SK-N-SH (cell line): ENCODE measurements around the gene POLN. TPM values are rescaled to one million over a fixed set of nuclear protein-coding genes. Genes with fewer than 3 reads are reported as not detected.

ENCODE experiments used
- CTCF ChIA-PET: fragments of 300-600, 350-600 bp; formaldehyde crosslinking; extraction: SDS; loops from one replicate; lab custom pipeline; 2021; lab: Yijun Ruan, JAX
- POLR2A ChIA-PET: fragments of 350-600 bp; sonication (Branson Sonifier 250); formaldehyde crosslinking; extraction: SDS; loops from one replicate; lab custom pipeline; 2020; ENCODE audit warnings: antibody characterized with exemption, inconsistent platforms; lab: Yijun Ruan, JAX
- DNase-seq: peaks from one replicate; pipeline ENCODE4 v3.0.0; 2012
- H2AFZ ChIP-seq: fragments of 200-600 bp; sonication (generic); 2 replicates; pipeline ENCODE4 v1.8.1; 2016; ENCODE audit warnings: antibody characterized with exemption, mild to moderate bottlenecking, low read depth
- H3F3A ChIP-seq: fragments of 200-600 bp; sonication (generic); replicated peaks from 2 replicates; pipeline ENCODE3; 2016; ENCODE audit warnings: antibody characterized with exemption, mild to moderate bottlenecking; ENCODE audit not compliant: insufficient read depth
- H3K27ac ChIP-seq, 2 experiments: fragments of 200-500 bp in 1 of 2; fragments of 200-600 bp in 1 of 2; sonication (Bioruptor generic) in 1 of 2; sonication (generic), shearing (Covaris generic) in 1 of 2; 2 replicates each; pipeline versions ENCODE4 v1.5.1 to v1.6.1; 2014 to 2016; ENCODE audit warnings: low read depth in 2 of 2, inconsistent platforms in 1 of 2, low read length in 1 of 2, mild to moderate bottlenecking in 1 of 2, mixed read lengths in 1 of 2
- H3K27me3 ChIP-seq: fragments of 200-600 bp; sonication (generic), shearing (Covaris generic); 2 replicates; pipeline ENCODE4 v1.6.1; 2016; ENCODE audit warnings: mixed run types; ENCODE audit not compliant: insufficient read depth
- H3K36me3 ChIP-seq, 2 experiments: fragments of 200-500 bp in 1 of 2; fragments of 200-600 bp in 1 of 2; sonication (Bioruptor generic) in 1 of 2; sonication (generic) in 1 of 2; replicated peaks in 1 of 2; 2 replicates each; pipeline versions ENCODE3 to v1.5.1; 2014 to 2016; ENCODE audit warnings: low read length in 1 of 2, mild to moderate bottlenecking in 1 of 2; ENCODE audit not compliant: insufficient read depth in 2 of 2, control insufficient read depth in 1 of 2
- H3K4me1 ChIP-seq, 2 experiments: fragments of 200-500 bp in 1 of 2; fragments of 200-600 bp in 1 of 2; sonication (Bioruptor generic) in 1 of 2; sonication (generic), shearing (Covaris generic) in 1 of 2; 2 replicates each; pipeline versions ENCODE4 v1.5.1 to v1.6.1; 2014 to 2016; ENCODE audit warnings: low read depth in 1 of 2, low read length in 1 of 2, mixed run types in 1 of 2; ENCODE audit not compliant: insufficient read depth in 2 of 2, control insufficient read depth in 1 of 2
- H3K4me2 ChIP-seq: fragments of 200-600 bp; sonication (generic), shearing (Covaris generic); 2 replicates; pipeline ENCODE4 v1.6.1; 2017; ENCODE audit warnings: mixed run types
- H3K4me3 ChIP-seq, 2 experiments: fragments of 200-500 bp in 1 of 2; fragments of 200-600 bp in 1 of 2; sonication (Bioruptor generic) in 1 of 2; sonication (generic), shearing (Covaris generic) in 1 of 2; 2 replicates each; pipeline versions ENCODE4 v1.5.1 to v1.8.1; 2014 to 2016; ENCODE audit warnings: low read depth in 2 of 2, inconsistent platforms in 1 of 2, low read length in 1 of 2, mild to moderate bottlenecking in 1 of 2, mixed read lengths in 1 of 2, moderate library complexity in 1 of 2
- H3K79me2 ChIP-seq: fragments of 200-600 bp; sonication (generic); 2 replicates; pipeline ENCODE4 v1.8.1; 2017; ENCODE audit warnings: mild to moderate bottlenecking; ENCODE audit not compliant: insufficient read depth
- H3K9ac ChIP-seq: fragments of 200-600 bp; sonication (generic); 2 replicates; pipeline ENCODE4 v1.6.1; 2017; ENCODE audit warnings: mixed run types
- H3K9me2 ChIP-seq: fragments of 200-600 bp; sonication (generic); 2 replicates; pipeline ENCODE4 v1.6.1; 2017; ENCODE audit warnings: mixed run types
- H3K9me3 ChIP-seq: fragments of 200-600 bp; sonication (generic); 2 replicates; pipeline ENCODE4 v1.6.1; 2017; ENCODE audit warnings: mixed run types, mild to moderate bottlenecking, moderate library complexity
- H4K20me1 ChIP-seq: fragments of 200-600 bp; sonication (generic); 2 replicates; pipeline ENCODE4 v1.6.1; 2017; ENCODE audit warnings: mild to moderate bottlenecking, mixed run types; ENCODE audit not compliant: insufficient read depth
- CHD2 ChIP-seq: fragments of 150-350 bp; IDR thresholded peaks from 2 replicates; pipeline ENCODE4 v1.6.1; 2018; ENCODE audit warnings: low read length; ENCODE audit not compliant: partially characterized antibody
- ELF1 ChIP-seq: IDR thresholded peaks from 2 replicates; pipeline ENCODE4 v1.4.0; 2012
- EZH2phosphoT487 ChIP-seq: fragments of 200-600 bp; sonication (generic); IDR thresholded peaks from 2 replicates; pipeline ENCODE4 v1.6.1; 2017; ENCODE audit warnings: low read depth, mixed run types, mild to moderate bottlenecking, antibody characterized with exemption, moderate library complexity, borderline replicate concordance
- FOXJ3 ChIP-seq: sonication (generic); formaldehyde crosslinking; IDR thresholded peaks from 2 replicates; pipeline ENCODE4 v1.5.1; 2020; ENCODE audit warnings: mild to moderate bottlenecking, missing genetic modification reagents
- JUND ChIP-seq: IDR thresholded peaks from 2 replicates; pipeline ENCODE4 v1.4.0; 2012
- MEF2A ChIP-seq: IDR thresholded peaks from 2 replicates; pipeline ENCODE4 v1.4.0; 2012; ENCODE audit warnings: low read depth, borderline replicate concordance
- MXI1 ChIP-seq: IDR thresholded peaks from 2 replicates; pipeline ENCODE4 v1.6.1; 2012; ENCODE audit warnings: mild to moderate bottlenecking, low read depth, low read length, improper control_type of control experiment
- NRF1 ChIP-seq: IDR thresholded peaks from 2 replicates; pipeline ENCODE4 v1.6.1; 2012; ENCODE audit warnings: low read depth, mild to moderate bottlenecking, low read length
- POLR2AphosphoS5 ChIP-seq: IDR thresholded peaks from 2 replicates; pipeline ENCODE4 v1.6.1; 2012; ENCODE audit warnings: low read depth, low read length
- RAD21 ChIP-seq: IDR thresholded peaks from 2 replicates; pipeline ENCODE4 v1.6.1; 2012; ENCODE audit warnings: mild to moderate bottlenecking, low read length
- RCOR1 ChIP-seq: fragments of 150-350 bp; IDR thresholded peaks from 2 replicates; pipeline ENCODE4 v1.6.1; 2017; ENCODE audit warnings: antibody characterized with exemption, low read length
- RFX5 ChIP-seq: IDR thresholded peaks from 2 replicates; pipeline ENCODE4 v1.6.1; 2012; ENCODE audit warnings: mild to moderate bottlenecking, improper control_type of control experiment, low read length
- SIN3A ChIP-seq: IDR thresholded peaks from 2 replicates; pipeline ENCODE4 v1.6.1; 2012; ENCODE audit warnings: low read depth, mild to moderate bottlenecking, low read length, moderate library complexity, borderline replicate concordance
- SMC3 ChIP-seq: IDR thresholded peaks from 2 replicates; pipeline ENCODE4 v1.6.1; 2012; ENCODE audit warnings: low read depth, low read length, improper control_type of control experiment
- TAF1 ChIP-seq: IDR thresholded peaks from 2 replicates; pipeline ENCODE4 v1.6.1; 2012; ENCODE audit warnings: low read depth, mild to moderate bottlenecking, low read length, moderate library complexity, borderline replicate concordance
- TCF12 ChIP-seq: IDR thresholded peaks from 2 replicates; pipeline ENCODE4 v1.4.0; 2012
- TEAD4 ChIP-seq: IDR thresholded peaks from 2 replicates; pipeline ENCODE4 v1.4.0; 2012; ENCODE audit warnings: mild to moderate bottlenecking, borderline replicate concordance; ENCODE audit not compliant: insufficient read depth
- WGBS: methylation state at CpG from one replicate; pipeline ENCODE4 v1.1.6; 2017; ENCODE audit warnings: low lambda C conversion rate; 5-methylcytosine and 5-hydroxymethylcytosine counted together
- polyA plus RNA-seq, 3 experiments: library from polyadenylated mRNA; depleted of rRNA; stranded (reverse); fragments of >200 nt; gene quantifications; 2 replicates each; pipeline ENCODE4 v1.2.3, GENCODE V29; 2012
- TF ChIP-seq, protein P1 (sequence below): fragments of 150-350 bp; IDR thresholded peaks from 2 replicates; pipeline ENCODE4 v1.6.1; 2017; ENCODE audit warnings: antibody characterized with exemption, low read length, low read depth, borderline replicate concordance
- TF ChIP-seq, protein P2 (sequence below): IDR thresholded peaks from 2 replicates; pipeline ENCODE4; 2012
- TF ChIP-seq, protein P3 (sequence below): fragments of 150-350 bp; IDR thresholded peaks from 2 replicates; pipeline ENCODE4 v1.6.1; 2016; ENCODE audit warnings: mild to moderate bottlenecking, low read depth, low read length
- TF ChIP-seq, protein P4 (sequence below): fragments of 200-600 bp; sonication (generic); IDR thresholded peaks from 2 replicates; pipeline ENCODE4 v1.6.1; 2017; ENCODE audit warnings: antibody characterized with exemption, mild to moderate bottlenecking, moderate library complexity
- TF ChIP-seq, protein P5 (sequence below): IDR thresholded peaks from 2 replicates; pipeline ENCODE4 v1.4.0; 2012; ENCODE audit warnings: low read depth, borderline replicate concordance

POLN gene
- polyA plus RNA-seq, 1 of the 3 experiments (the other 2 are of a cell fraction) = 0.67 TPM

DNA sequence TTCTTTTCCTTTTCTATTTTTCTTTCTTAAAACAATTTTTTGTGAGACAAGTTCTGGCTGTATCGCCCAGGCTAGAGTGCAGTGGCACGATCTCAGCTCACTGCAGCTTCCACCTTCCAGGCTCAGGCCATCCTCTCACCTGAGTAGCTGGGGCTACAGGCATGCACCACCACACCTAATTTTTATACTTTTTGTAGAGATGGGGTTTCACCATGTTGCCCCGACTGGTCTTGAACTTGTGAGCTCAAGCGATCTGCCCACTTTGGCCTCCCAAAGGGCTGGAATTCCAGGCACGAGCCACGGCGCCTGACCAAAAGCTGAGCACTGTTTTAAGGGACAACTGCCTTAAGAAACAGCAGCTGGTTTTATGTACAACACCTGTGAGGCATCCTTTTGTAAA is 192.1 kb downstream of the POLN start:
- H3K9me2 ChIP-seq = no peaks in the 10 kb centered on the region
- H3K79me2 ChIP-seq = no peaks in the 10 kb centered on the region
- WGBS = 88% methylated on average over 6 of the region's 7 CpGs
- H3F3A ChIP-seq = peaks cover 8% of the 10 kb centered on the region
- no peak overlapping the region for H3K4me2 ChIP-seq
- no peaks in the 10 kb centered on the region for H3K9me3 ChIP-seq
- H3K9ac ChIP-seq = no peak overlapping the region
- ChIA-PET POLR2A (no interaction called here), CTCF (interaction anchor here (2.5 kb wide), 1 partner anchor 13 kb away, joined by 6 read pairs; no protein-coding TSS in a partner anchor)
- H3K4me3 ChIP-seq = no peak overlapping the region
- no peak overlapping the region for H3K27ac ChIP-seq
- no peaks in the 10 kb centered on the region for H3K4me1 ChIP-seq
- H4K20me1 ChIP-seq = no peaks in the 10 kb centered on the region
- H3K36me3 ChIP-seq = no peaks in the 10 kb centered on the region
- TF ChIP-seq EZH2phosphoT487 = no peak
- no peak for TF ChIP-seq ELF1
- no peak for TF ChIP-seq FOXJ3
- TF ChIP-seq MXI1 = no peak
- TF ChIP-seq CHD2 = no peak
- TF ChIP-seq, protein P1, sequence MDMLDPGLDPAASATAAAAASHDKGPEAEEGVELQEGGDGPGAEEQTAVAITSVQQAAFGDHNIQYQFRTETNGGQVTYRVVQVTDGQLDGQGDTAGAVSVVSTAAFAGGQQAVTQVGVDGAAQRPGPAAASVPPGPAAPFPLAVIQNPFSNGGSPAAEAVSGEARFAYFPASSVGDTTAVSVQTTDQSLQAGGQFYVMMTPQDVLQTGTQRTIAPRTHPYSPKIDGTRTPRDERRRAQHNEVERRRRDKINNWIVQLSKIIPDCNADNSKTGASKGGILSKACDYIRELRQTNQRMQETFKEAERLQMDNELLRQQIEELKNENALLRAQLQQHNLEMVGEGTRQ = no peak
- TF ChIP-seq NRF1 = no peak
- TF ChIP-seq, protein P2, sequence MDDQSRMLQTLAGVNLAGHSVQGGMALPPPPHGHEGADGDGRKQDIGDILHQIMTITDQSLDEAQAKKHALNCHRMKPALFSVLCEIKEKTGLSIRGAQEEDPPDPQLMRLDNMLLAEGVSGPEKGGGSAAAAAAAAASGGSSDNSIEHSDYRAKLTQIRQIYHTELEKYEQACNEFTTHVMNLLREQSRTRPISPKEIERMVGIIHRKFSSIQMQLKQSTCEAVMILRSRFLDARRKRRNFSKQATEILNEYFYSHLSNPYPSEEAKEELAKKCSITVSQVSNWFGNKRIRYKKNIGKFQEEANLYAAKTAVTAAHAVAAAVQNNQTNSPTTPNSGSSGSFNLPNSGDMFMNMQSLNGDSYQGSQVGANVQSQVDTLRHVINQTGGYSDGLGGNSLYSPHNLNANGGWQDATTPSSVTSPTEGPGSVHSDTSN = no peak
- no peak for TF ChIP-seq JUND
- no peak for DNase-seq
- H3K27me3 ChIP-seq = no peaks in the 10 kb centered on the region; the same call in 1 of the 2 replicates
- H2AFZ ChIP-seq = no peak overlapping the region

DNA sequence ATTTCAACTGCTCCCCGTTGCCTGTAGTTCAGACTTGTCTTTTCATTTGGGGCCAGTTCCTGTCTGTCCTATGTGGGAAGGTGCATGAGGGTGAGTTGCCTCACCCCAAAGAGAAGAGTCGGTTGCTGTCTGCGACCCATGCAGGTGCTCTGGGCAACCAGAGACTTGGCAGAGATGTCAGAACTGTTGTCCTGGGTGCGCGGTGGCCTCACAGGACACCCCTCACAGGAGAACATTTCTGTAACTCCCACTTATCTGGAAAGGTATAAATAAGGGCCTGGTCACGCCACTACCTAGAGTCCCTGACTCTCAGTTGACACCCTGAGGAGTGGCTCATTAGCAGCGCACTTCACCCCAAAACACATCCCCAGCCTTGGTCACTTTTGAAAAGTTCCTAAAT is 192.5 kb downstream of the POLN start:
- 82% methylated on average over 7 of the region's 7 CpGs for WGBS
- CTCF ChIA-PET = interaction anchor here (2.5 kb wide), 1 partner anchor 14 kb away, joined by 6 read pairs; no protein-coding TSS in a partner anchor
- H3K27ac ChIP-seq = no peak overlapping the region
- H3K9me2 ChIP-seq = no peaks in the 10 kb centered on the region
- H3F3A ChIP-seq = peaks cover 8% of the 10 kb centered on the region
- H3K4me2 ChIP-seq = no peak overlapping the region
- no peaks in the 10 kb centered on the region; the same call in 1 of the 2 replicates for H3K27me3 ChIP-seq
- H3K36me3 ChIP-seq = no peaks in the 10 kb centered on the region
- H3K9me3 ChIP-seq = no peaks in the 10 kb centered on the region
- no peaks in the 10 kb centered on the region for H3K4me1 ChIP-seq
- no peaks in the 10 kb centered on the region for H3K79me2 ChIP-seq
- no peak overlapping the region for H3K4me3 ChIP-seq
- no peak overlapping the region for H2AFZ ChIP-seq
- no peak for DNase-seq
- POLR2A ChIA-PET = no interaction called here
- H4K20me1 ChIP-seq = no peaks in the 10 kb centered on the region
- no peak overlapping the region for H3K9ac ChIP-seq
- no peak for TF ChIP-seq MEF2A
- TF ChIP-seq MXI1 = no peak
- no peak for TF ChIP-seq RCOR1
- TF ChIP-seq, protein P3, sequence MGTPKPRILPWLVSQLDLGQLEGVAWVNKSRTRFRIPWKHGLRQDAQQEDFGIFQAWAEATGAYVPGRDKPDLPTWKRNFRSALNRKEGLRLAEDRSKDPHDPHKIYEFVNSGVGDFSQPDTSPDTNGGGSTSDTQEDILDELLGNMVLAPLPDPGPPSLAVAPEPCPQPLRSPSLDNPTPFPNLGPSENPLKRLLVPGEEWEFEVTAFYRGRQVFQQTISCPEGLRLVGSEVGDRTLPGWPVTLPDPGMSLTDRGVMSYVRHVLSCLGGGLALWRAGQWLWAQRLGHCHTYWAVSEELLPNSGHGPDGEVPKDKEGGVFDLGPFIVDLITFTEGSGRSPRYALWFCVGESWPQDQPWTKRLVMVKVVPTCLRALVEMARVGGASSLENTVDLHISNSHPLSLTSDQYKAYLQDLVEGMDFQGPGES = no peak
- TF ChIP-seq POLR2AphosphoS5 = no peak
- TF ChIP-seq TEAD4 = no peak
- TF ChIP-seq, protein P1 = no peak
- no peak for TF ChIP-seq SMC3
- no peak for TF ChIP-seq TCF12
- no peak for TF ChIP-seq TAF1
- no peak for TF ChIP-seq NRF1
- TF ChIP-seq RFX5 = no peak
- TF ChIP-seq, protein P4, sequence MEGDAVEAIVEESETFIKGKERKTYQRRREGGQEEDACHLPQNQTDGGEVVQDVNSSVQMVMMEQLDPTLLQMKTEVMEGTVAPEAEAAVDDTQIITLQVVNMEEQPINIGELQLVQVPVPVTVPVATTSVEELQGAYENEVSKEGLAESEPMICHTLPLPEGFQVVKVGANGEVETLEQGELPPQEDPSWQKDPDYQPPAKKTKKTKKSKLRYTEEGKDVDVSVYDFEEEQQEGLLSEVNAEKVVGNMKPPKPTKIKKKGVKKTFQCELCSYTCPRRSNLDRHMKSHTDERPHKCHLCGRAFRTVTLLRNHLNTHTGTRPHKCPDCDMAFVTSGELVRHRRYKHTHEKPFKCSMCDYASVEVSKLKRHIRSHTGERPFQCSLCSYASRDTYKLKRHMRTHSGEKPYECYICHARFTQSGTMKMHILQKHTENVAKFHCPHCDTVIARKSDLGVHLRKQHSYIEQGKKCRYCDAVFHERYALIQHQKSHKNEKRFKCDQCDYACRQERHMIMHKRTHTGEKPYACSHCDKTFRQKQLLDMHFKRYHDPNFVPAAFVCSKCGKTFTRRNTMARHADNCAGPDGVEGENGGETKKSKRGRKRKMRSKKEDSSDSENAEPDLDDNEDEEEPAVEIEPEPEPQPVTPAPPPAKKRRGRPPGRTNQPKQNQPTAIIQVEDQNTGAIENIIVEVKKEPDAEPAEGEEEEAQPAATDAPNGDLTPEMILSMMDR = no peak
- no peak for TF ChIP-seq RAD21
- TF ChIP-seq, protein P5, sequence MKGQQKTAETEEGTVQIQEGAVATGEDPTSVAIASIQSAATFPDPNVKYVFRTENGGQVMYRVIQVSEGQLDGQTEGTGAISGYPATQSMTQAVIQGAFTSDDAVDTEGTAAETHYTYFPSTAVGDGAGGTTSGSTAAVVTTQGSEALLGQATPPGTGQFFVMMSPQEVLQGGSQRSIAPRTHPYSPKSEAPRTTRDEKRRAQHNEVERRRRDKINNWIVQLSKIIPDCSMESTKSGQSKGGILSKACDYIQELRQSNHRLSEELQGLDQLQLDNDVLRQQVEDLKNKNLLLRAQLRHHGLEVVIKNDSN = no peak
- no peak for TF ChIP-seq SIN3A
